Islet of Langerhans (tissue), 1 donor: ENCODE results near the gene MRM2.

Source experiments
- FAIRE-seq: peaks from one replicate; lab custom pipeline; 2011; peaks lifted over from hg19 to GRCh38; lab: Jason Lieb, UNC

MRM2 gene

GRCh38 chr7:2245883-2246675, 4.1 kb upstream of the MRM2 start:
- no peak for FAIRE-seq

- FAIRE-seq = no peak
These were observed 2.5 kb upstream of the MRM2 start for GRCh38 chr7:2244404-2244995.

- no peak for FAIRE-seq
These were observed 1.5 kb upstream of the MRM2 start for GRCh38 chr7:2243458-2243857.

- no peak for FAIRE-seq
These were observed 780 bp upstream of the MRM2 start for GRCh38 chr7:2242541-2243429.

- no peak for FAIRE-seq
These were observed 2.8 kb downstream of the MRM2 start for GRCh38 chr7:2239242-2239641.

- FAIRE-seq = no peak
These were observed 4.8 kb downstream of the MRM2 start for GRCh38 chr7:2237109-2237602.

GRCh38 chr7:2233926-2234325, 8.1 kb downstream of the MRM2 start:
- no peak for FAIRE-seq

GRCh38 chr7:2232766-2233520, 9.1 kb downstream of the MRM2 start, which contains the start of gene MAD1L1:
TSS of gene MAD1L1 (minus strand) at chr7:2232945. CDS start at chr7:2230133, 2,812 bp downstream.
- no peak for FAIRE-seq

GRCh38 chr7:2231992-2232765, 9.8 kb downstream of the MRM2 start:
- FAIRE-seq = no peak

GRCh38 chr7:2230882-2231281, 11.1 kb downstream of the MRM2 start:
- no peak for FAIRE-seq

- FAIRE-seq = no peak
These were observed 11.8 kb downstream of the MRM2 start for GRCh38 chr7:2230226-2230625.

- no peak for FAIRE-seq
These were observed 12.5 kb downstream of the MRM2 start for GRCh38 chr7:2229467-2229866.

- no peak for FAIRE-seq
These were observed 13.1 kb downstream of the MRM2 start for GRCh38 chr7:2228921-2229320.

GRCh38 chr7:2227699-2228098, 14.3 kb downstream of the MRM2 start:
- FAIRE-seq = no peak

- FAIRE-seq = no peak
These were observed 16.2 kb downstream of the MRM2 start for GRCh38 chr7:2225830-2226229.

GRCh38 chr7:2225336-2225735, 16.7 kb downstream of the MRM2 start:
- FAIRE-seq = no peak

GRCh38 chr7:2224934-2225333, 17.1 kb downstream of the MRM2 start:
- no peak for FAIRE-seq

- FAIRE-seq = no peak
These were observed 17.5 kb downstream of the MRM2 start for GRCh38 chr7:2224491-2224928.

- no peak for FAIRE-seq
These were observed 18.7 kb downstream of the MRM2 start for GRCh38 chr7:2223321-2223720.

- no peak for FAIRE-seq
These were observed 19.5 kb downstream of the MRM2 start for GRCh38 chr7:2222516-2222915.

GRCh38 chr7:2220954-2221353, 21.1 kb downstream of the MRM2 start:
- FAIRE-seq = no peak
